Stimulated activated CD4-positive, alpha-beta T cell treated with anti-CD3 and anti-CD28 coated beads, Interleukin-1b, Interleukin-23, amount 100 ng/mL, for 48 hours (primary cell): ENCODE measurements around the gene COBLL1.

Source experiments
- DNase-seq: peaks from one replicate; pipeline ENCODE4 v3.0.0-alpha.2; 2020

COBLL1 gene

DNA sequence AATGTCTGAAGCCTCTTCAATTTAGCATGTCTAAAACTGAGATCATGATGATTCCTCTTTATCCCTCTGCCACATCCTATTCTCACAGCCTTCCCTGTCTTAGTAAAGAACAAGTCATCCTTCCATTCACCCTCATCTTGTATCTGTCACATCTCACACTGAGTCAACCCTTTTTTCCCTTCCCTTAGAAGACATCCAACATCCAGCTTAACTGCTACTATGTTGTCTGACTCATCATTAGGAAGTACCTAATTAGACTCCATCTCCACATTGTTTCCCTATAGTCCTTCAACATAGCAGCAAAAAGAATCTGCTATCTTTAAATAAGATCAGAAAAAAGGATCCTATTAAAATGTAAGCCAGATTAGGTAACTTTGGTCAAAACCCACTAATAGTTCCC, 135.1 kb downstream of the COBLL1 start:
- DNase-seq, result no peak

DNA sequence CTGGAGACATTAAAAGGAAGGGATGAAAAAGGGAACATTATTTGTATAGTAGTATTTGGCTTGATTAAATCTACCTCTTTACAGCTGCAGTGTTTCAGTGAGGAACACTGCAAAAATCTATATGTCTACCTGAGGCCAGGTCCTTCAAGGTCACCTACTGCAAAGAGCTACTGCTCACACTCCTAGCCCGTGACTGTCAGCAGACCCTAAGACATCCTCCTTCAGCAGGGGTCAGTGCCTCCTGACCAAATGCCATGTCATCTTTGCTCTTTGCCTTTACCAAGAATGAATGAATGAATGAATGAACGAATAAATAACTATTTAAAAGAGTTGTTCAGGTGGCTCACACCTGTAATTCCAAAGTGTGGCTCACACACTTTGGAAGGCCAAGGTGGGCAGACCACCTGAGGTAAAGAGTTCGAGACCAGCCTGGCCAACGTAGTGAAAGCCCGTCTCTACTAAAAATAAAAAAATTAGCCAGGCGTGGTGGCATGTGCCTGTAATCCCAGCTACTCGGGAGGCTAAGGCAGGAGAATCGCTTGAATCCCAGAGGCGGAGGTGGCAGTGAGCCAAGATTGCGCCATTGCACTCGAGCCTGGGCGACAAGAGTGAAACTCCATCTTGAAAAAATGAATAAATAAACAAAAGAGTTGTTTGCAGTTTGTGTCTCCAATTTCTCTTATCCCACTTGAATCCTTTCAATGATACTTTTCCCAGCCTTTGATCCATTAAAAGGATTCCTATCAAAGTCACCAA, 136.0 kb downstream of the COBLL1 start:
- no peak for DNase-seq

DNA sequence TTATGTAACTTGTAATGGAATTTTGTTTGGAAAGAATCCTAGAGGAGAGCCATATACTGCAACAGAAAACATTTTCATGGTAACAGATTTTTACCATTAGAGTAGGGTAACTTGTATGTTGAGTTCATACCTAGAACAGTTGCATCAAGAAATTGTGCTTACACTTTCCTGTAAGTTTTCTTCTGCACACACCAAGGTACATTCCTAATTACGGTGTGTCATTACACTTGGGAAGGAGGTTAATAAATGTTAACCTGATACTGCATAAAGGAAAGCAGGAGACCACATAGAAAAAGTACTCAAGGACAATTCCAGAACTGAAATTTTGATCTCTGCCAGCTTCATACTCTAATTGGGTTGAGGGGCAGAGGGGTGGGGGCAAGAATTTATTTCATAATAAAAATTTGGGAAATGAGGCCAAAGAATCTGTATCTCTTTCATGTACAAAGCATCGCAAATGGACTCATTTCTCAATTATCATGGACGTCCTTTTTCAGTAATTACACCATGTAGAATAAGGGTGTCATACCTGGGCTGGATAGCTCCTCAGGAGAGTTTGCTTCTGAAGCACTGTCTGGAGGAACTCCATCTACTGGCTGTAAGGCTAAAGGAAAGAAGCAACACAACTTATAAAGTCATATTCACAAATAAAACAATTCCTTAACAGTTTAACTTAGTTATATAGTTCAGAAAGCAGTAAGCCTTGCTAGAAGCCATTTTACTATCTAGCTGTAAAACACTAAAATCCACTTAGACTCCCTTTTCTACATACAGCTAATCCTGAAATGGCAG, 137.5 kb downstream of the COBLL1 start:
- no peak for DNase-seq

GRCh38 chr2:164701565-164701964, 140.1 kb downstream of the COBLL1 start:
- DNase-seq, result no peak

DNA sequence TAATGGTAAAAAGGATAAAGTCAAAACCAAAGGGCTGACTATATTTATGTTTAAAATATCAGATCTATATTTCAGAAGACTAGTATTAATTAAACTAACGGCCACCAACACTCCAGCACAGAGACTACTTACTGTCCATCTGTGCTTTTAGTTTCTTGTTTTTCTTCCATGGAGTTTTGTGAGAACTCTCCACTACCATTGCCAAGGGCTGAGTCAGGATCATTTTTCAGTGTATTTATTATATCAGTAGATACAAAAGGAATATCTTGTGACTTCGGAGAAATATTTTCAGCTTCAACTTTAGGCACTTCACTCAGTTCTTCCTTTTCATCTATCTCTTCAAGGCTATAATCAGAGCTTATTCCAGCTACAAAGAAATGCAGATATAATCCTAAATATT, 141.2 kb downstream of the COBLL1 start:
- no peak for DNase-seq

DNA sequence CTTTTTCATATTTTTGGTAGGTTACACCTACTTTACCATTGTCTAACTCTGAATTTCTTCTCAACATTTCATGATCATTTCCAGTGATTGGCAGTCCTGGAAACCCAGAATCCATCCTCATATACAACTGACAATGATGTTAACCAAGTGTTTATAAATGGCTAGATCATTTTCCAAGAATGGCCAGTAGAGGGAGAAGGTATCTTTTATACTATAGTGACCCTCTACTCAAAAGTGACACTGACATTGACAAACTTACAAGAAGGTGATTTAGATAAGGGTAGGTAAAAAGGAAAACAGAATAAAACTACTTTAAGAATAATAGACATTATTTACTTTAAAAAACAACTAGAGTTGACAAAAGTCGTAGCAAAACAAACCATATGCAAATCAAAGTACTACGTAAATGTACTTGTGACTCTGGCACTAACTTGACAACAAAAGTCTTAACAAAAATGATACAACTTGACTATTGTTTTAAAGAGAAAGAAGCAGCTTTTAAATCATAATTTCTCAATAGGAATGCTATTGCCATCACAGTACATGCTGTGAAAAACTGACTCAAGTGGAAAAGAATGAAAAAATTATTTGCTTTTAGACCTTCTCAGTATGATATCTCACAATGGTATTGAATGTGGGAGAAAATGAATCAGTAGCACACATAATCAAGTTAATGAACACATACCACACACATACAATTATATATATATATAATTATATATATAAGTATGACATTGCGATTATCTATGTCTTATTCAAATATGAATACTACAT, 143.7 kb downstream of the COBLL1 start:
- no peak for DNase-seq

GRCh38 chr2:164696634-164697033, 145.0 kb downstream of the COBLL1 start:
- no peak for DNase-seq

DNA sequence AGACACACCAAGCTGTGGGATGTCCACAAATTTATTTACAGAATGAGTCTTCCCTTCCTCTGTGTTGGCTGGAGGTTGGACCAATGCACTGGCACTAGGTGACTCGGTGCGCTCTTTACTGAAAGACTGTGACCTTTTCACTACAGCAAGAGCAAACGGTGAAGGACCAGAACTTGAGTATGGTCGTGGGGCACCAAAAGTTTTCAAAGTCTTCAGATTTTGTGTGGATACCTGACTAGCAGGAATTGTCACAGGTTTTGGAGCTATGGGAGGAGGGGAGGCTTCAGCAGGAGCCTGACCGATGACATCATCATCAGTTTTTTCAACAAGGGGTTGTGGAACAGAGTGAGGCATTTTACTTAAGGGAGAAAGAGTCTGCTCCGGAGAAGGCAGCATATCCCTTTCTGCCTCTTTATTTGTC, 147.3 kb downstream of the COBLL1 start:
- no peak for DNase-seq

GRCh38 chr2:164693834-164694233, 147.8 kb downstream of the COBLL1 start:
- no peak for DNase-seq

DNA sequence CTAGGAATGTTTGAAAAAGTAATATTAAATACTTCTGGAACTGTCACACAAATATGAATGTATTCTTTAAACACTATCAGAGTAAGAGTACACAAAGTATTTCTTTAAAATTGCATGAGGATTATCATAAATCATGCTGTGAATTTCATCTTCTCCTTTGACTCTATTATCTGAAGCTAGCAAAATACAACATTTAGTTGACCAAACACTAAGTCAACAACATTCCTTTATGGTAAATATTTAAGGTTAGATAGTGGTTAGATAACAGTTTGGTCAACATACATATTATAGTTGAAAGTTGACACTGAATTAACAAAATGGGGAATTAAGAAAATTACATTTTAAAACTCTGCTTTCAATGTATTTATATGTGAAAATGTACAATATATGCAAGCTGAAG, 148.2 kb downstream of the COBLL1 start:
- no peak for DNase-seq

GRCh38 chr2:164692958-164693357, 148.7 kb downstream of the COBLL1 start:
- DNase-seq, result no peak

- DNase-seq, result no peak
Observed at GRCh38 chr2:164692114-164692513, 149.5 kb downstream of the COBLL1 start.

GRCh38 chr2:164691346-164691887, 150.2 kb downstream of the COBLL1 start:
- no peak for DNase-seq

- no peak for DNase-seq
Observed at GRCh38 chr2:164690361-164690760, 151.3 kb downstream of the COBLL1 start.

DNA sequence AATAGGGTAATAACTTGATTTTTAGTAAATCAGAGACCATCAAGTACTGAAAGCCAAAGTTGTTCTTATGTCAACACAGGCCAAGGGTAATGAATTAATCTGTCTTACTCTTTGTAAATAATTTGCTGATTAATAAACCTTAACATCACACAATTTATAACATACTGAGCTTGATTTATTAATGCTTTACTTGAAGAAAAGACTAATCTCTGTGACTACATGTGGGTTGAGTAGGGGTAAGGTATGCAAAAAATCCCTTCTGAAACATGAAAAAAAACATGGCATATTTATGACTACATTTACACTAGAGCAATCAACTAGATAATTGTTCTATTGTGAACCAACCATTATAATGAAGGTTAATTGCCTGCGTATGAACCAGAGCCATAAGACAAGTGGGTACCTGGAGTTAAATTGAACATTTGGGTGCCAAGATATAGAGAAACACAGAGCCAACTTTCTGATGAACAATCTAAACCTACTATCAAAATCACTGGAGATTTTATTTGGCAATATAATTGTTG, 152.7 kb downstream of the COBLL1 start:
- no peak for DNase-seq

DNA sequence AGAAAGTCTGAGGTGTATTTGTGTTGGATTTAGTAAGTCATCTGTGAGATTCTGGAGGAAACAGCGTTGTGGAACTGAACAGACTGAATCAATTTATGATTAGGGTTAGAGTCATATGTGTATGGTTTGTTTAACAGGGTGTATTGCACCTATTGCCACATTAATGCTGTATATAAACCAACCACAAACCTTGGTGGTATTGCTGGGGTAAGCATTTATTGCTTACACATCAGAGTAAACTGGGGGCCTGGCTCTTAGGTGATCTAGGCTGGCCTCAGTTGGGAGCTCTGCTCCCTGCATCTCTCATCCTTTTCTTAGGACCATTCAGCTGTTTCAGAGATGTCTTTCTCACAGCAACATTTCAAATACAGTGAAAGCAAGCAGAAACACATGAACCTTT, 160.6 kb downstream of the COBLL1 start:
- no peak for DNase-seq

DNA sequence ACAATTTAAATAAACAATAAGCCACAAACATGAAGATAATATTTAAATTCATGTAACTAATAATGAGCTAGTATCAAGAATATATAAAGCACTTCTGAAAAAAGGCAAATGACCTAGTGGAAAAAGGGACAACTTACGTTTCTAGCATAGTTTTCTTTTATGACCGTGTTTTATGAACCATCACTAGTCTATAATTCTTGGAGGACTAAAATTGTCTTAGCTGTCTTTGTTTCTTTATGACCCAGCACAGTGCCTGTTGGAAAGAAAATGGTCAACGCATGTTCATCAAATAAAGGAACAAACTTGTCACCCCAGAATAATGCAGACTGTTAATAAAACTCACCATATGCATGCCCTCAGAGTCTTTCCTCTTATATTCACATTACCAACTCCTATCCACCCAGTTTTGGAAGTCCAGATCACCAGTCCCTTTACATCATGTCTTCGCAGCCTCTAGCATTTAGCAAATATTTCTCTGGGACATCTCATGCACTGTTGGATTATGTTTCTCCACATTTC, 162.9 kb downstream of the COBLL1 start:
- DNase-seq, result no peak

DNA sequence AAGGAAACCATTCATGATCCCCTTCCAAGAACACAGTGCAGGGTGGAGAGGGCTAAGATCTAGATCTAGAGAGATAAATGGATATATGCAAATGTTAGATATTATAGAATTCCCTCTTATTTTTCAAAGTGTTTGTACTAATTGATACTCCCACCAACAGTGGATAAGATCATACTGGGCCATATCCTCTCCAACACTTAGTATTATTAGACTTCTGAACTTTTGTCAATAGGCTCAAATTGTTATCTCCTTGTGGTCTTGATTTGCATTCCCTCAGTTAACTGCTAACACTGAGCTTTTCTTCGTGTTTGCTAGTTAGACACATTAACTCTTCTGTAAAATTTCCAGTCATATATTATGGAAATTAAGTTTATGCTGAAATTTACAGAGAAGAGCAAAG, 163.9 kb downstream of the COBLL1 start:
- no peak for DNase-seq

- no peak for DNase-seq
Observed at GRCh38 chr2:164677271-164677670, 164.4 kb downstream of the COBLL1 start.

DNA sequence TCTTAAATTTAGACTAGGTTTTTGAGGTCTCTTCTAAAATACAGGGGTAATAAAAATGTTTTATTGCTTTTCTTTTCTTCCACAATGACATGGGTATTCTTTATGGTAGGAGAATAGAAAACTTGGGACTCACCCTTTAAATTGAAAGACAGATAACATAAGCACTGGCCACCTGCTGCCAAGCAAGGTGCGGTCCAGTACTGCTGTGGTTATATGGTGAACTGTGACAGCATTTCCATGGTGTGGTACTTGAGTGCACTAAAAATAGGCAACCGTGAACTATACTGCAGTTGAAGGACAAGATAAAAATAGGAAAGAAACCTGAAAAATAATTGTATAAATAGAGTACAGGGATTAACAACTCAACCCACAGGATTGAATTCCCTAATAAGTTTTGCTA, 165.9 kb downstream of the COBLL1 start:
- DNase-seq, result no peak

DNA sequence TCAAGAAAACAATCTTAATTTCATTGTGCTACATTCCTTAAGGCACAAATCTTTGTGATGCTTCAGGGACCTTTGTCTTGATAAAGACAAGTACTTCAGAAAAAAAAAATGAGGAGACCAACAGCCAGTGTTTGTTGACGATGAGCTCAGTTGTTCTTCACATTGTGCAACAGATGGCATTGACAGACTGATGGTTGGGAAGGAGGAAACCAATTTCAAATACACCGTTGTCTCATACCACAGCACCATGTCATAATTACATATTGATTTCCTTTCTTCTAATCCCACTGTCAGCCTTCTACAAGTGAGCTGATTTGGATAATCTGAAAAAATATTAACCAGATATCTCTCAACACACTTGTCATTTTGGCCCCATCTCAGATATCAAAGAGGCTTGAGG, 166.6 kb downstream of the COBLL1 start:
- no peak for DNase-seq

- DNase-seq, result no peak
Observed at GRCh38 chr2:164671664-164672396, 169.8 kb downstream of the COBLL1 start.
